IgD-negative memory B cell (primary cell): Measurements from ENCODE around the gene CRELD1. TPM values are rescaled to one million over a fixed set of nuclear protein-coding genes. Genes with fewer than 3 reads are reported as not detected.

Source experiments
- H3K27ac Mint-ChIP-seq, 3 donors: one replicate each; pipeline ENCODE4 v1.8.0; 2020 to 2022; ENCODE audit warnings: mild to moderate bottlenecking in 3 of 3, mixed read lengths in 3 of 3, moderate library complexity in 1 of 3
- H3K27me3 Mint-ChIP-seq: one replicate; pipeline ENCODE4 v1.8.0; 2021; ENCODE audit warnings: mixed read lengths
- H3K36me3 Mint-ChIP-seq: one replicate; pipeline ENCODE4 v1.8.0; 2020; ENCODE audit warnings: mild to moderate bottlenecking, mixed read lengths
- H3K4me1 Mint-ChIP-seq, 3 donors: one replicate each; pipeline ENCODE4 v1.8.0; 2020 to 2022; ENCODE audit warnings: mixed read lengths in 3 of 3, mild to moderate bottlenecking in 1 of 3
- H3K4me3 Mint-ChIP-seq, 4 donors: one replicate each; pipeline ENCODE4 v1.8.0; 2020 to 2022; ENCODE audit warnings: mild to moderate bottlenecking in 4 of 4, mixed read lengths in 4 of 4, moderate library complexity in 3 of 4
- H3K9me3 Mint-ChIP-seq, 3 donors: one replicate each; pipeline ENCODE4 v1.8.0; 2020 to 2021; ENCODE audit warnings: mixed read lengths in 3 of 3, mild to moderate bottlenecking in 1 of 3
- polyA plus RNA-seq: library from polyadenylated mRNA; unstranded; fragments of 300-500 nt; fragmentation: Illumina TruSeq; gene quantifications from one replicate; pipeline ENCODE4 v1.2.3, GENCODE V29; 2021

CRELD1 gene
- polyA plus RNA-seq, 1 donor from 2014 or later: 17.7 TPM

DNA sequence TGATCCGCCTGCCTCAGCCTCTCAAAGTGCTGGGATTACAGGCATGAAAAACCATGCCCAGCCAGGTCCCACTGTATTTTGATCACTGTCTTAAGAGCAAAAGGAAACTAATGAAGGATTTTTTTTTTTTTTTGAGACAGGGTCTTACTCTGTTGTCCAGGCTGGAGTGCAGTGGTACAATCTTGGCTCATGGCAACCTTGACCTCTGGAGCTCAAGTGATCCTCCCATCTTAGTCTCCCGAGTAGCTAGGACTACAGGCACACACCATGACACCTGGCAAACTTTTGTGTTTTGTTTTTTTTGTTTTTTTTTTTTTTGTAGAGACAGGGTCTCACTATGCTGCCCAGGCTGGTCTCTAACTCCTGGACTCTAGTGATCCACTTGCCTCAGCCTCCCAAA lies 46.6 kb downstream of the CRELD1 start:
- Mint-ChIP-seq H3K27ac (peak overlapping the region in 1 of 3 donors; percentile 13), H3K27me3 (no peaks in the 10 kb centered on the region), H3K4me3 (no peak overlapping the region), H3K9me3 (no peaks in the 10 kb centered on the region), H3K36me3 (peaks cover 8% of the 10 kb centered on the region), H3K4me1 (peaks cover 8 to 13% (median 10%) of the 10 kb centered on the region in 3 donors)

- Mint-ChIP-seq H3K36me3 (no peaks in the 10 kb centered on the region), H3K9me3 (no peaks in the 10 kb centered on the region), H3K27me3 (no peaks in the 10 kb centered on the region), H3K27ac (peak overlapping the region; percentile 99 to 100 (median 100)), H3K4me3 (peak overlapping the region; percentile 95 to 99 (median 99)), H3K4me1 (peaks cover 13 to 22% (median 19%) of the 10 kb centered on the region in 3 donors)
Observed at GRCh38 chr3:9986230-9986725, 52.6 kb downstream of the CRELD1 start.

DNA sequence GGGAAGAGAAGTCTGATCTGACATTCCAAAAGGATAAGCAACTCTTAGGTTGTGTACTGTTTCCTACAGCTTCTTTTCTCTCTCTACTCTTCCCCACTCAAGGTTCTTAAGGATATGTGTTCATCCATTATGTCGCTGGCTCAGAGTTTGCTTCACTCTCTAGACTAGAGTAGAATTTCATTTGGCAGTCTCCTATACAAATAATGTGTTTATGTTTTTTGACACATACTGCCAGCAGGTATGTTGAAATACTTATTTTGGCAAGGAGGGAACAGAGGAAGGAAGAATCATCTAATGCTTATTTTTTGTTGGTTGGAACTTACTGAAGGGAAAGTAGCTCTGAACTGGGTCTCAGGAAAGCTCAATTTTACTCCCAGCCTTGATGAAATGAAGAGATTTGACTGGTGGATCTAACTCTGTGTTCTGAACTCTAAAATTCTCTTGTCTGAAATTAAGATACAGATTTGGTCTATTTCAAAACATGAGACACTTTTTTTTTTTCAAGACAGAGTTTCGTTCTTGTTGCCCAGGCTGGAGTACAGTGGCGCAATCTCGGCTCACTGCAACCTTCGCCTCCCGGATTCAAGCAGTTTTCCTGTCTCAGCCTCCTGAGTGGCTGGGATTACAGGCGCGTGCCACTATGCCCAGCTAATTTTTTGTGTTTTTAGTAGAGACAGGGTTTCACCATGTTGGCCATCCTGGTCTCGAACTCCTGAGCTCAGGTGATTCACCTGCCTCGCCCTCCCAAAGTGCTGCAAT lies 60.6 kb downstream of the CRELD1 start:
- Mint-ChIP-seq H3K27me3 (no peaks in the 10 kb centered on the region), H3K4me3 (no peak overlapping the region), H3K4me1 (peaks cover 0 to 9% (median 0%) of the 10 kb centered on the region in 3 donors), H3K36me3 (peaks cover 2% of the 10 kb centered on the region), H3K27ac (no peak overlapping the region), H3K9me3 (no peaks in the 10 kb centered on the region)

Other genes starting within 250 kb of the CRELD1 start
- gene CPNE9, start 230.0 kb upstream of the CRELD1 start, polyA plus RNA-seq: not detected
- gene BRPF1, start 202.1 kb upstream of the CRELD1 start, polyA plus RNA-seq: 14.2 TPM
- 20.7 TPM for gene OGG1, start 183.9 kb upstream of the CRELD1 start, polyA plus RNA-seq
- 0.65 TPM for gene CAMK1, start 163.9 kb upstream of the CRELD1 start, polyA plus RNA-seq
- gene TADA3, start 141.4 kb upstream of the CRELD1 start, polyA plus RNA-seq: 52.6 TPM
- 262 TPM for gene ARPC4, start 140.8 kb upstream of the CRELD1 start, polyA plus RNA-seq
- 10.5 TPM for gene TTLL3, start 123.6 kb upstream of the CRELD1 start, polyA plus RNA-seq
- gene RPUSD3, start 89.8 kb upstream of the CRELD1 start, polyA plus RNA-seq: 57.9 TPM
- 0.80 TPM for gene CIDEC, start 53.6 kb upstream of the CRELD1 start, polyA plus RNA-seq
- gene JAGN1, start 43.2 kb upstream of the CRELD1 start, polyA plus RNA-seq: 46.4 TPM
- gene IL17RE, start 31.0 kb upstream of the CRELD1 start, polyA plus RNA-seq: not detected
- gene IL17RC, start 16.7 kb upstream of the CRELD1 start, polyA plus RNA-seq: 6.7 TPM
- gene PRRT3, start 18.6 kb downstream of the CRELD1 start, polyA plus RNA-seq: 2.0 TPM
- 69.2 TPM for gene EMC3, start 53.0 kb downstream of the CRELD1 start, polyA plus RNA-seq
- 15.2 TPM for gene FANCD2, start 92.6 kb downstream of the CRELD1 start, polyA plus RNA-seq
- not detected for gene FANCD2OS, start 174.4 kb downstream of the CRELD1 start, polyA plus RNA-seq
- gene BRK1, start 181.8 kb downstream of the CRELD1 start, polyA plus RNA-seq: 221 TPM
- 47.3 TPM for gene VHL, start 207.9 kb downstream of the CRELD1 start, polyA plus RNA-seq
- 8.4 TPM for gene IRAK2, start 231.1 kb downstream of the CRELD1 start, polyA plus RNA-seq